GM18519 (cell line): ENCODE data around the gene PLEKHB1.
A peak's percentile ranks its signal among the peaks of the same experiment; 100 is the strongest.

ENCODE experiments used
- ATAC-seq: cut with Tn5 transposase; IDR thresholded peaks from one replicate; pipeline ENCODE4 v1.9.1; 2021; ENCODE audit warnings: mild to moderate bottlenecking, moderate library complexity; ENCODE audit not compliant: unreplicated experiment, low FRiP score

PLEKHB1 gene

DNA sequence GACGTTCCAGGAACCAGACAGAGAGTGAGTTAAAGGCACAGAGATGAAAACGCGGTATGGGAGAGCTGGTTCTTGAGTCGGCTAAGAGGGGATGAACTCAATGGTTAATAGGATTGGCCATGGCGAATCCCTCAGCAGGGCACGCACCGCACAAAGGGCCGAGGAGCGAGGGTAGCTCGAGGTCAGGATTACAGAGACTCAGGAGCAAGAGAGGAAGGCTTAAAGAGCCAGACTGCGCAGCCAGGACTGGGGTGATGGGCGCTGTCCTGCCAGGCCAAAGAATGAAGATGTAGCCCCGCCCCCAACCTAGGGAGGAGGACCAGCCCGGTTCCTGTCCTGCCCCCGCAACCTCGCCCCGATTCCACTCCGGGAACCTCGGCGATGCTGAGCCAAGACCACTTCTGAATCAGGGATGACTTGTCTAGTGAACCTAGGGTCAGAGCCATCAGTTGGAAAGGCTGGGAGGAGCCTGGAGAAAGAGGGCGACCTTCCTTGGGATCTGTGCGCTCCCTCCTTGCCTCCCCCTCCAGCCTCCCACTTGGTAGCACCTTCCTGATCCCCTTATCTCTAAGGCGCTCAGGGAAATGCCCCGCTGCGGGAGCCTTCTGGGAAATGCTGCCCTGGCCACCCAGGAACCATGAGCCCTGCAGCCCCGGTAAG, at the start of gene PLEKHB1:
PLEKHB1 (plus strand) TSS at position 610 of the 660 bp plus-strand sequence; CDS start at position 638, 28 bp downstream.
- no peak for ATAC-seq

DNA sequence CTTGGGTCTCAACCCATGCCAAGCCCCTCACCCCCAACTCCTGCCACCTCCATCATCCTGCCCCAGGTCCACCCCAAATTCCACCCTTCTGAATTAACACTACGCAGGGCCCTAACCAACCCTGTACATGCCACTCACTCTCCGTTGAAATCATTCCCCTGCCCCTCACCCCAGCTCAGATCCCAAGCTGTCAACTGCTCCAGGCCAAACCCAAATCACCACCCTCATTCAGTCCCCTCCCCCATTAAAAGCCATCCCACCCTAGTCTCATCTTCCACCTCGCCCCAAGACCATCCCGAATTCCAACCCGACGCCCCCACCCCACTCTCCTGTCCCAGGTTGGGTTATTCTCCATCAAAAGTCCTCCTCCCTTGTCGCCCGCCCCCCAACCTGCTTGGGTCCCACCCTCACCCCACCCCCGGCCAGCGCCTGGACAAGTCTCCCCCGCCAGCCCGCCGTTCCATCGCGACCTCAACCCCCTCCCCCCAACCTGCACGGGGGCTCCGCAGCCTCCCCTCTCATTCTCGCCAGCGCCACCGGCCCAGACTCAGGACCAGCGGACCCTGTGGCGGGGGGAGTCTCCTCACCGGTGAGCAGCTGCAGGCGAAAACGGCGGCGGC, 48.9 kb upstream of the PLEKHB1 start:
- no peak for ATAC-seq

GRCh38 chr11:73597956-73598718, 48.2 kb upstream of the PLEKHB1 start, which contains the start of gene FAM168A:
Gene FAM168A, minus strand, starts transcription at chr11:73598112. Its CDS starts 129,638 bp downstream, at chr11:73468474.
- peak; percentile 75 for ATAC-seq

DNA sequence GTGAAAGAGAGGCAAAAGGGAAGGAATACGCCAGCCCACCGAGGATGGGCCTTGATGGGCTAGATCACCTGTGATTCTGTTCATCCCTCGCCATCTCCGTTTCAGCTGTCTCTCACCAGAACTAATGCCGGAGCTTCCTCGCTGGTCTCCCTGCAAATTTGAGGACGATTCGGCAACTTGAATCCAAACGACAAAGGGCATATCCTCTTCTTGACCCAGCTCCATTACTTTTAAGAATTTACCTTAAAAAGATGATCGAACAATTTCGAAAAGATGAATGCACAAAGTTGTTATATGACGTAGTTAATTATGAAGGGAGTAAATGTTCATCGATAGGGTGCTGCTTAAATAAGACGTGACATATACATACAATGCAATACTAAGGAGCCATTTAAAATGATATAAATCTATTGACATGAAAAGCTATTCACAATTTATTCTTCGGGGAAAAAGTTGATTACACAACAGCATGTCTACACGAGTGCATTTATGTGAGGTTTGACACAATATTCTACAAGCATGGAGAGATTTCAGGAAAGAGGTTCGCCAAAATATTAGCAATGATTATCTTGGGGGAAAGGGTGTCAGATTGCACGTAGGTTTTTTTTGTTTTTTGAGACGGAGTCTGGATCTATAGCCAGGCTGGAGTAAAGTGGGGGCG, 47.5 kb upstream of the PLEKHB1 start:
- no peak for ATAC-seq

DNA sequence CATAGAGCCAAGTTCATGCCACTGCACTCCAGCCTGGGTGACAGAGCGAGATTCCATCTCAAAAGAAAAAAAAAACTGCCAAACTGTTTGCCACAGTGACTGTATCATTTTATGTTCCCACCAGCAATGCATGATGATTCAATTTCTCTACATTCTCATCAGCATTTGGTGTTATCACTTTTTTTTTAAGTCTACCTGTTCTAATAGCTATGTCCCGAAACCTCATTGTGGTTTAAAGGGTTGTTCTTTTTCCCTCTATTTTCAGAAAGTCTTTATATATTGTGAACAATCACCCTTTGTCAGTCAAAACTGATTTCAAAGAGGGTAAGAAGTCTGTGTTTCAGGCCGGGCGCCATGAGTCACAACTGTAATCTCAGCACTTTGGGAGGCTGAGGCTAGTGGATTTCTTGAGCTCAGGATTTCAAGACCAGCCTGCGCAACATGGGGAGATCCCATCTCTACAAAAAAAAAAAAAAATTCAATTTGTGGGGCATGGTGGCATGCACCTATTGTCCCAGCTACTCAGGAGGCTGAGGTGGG, 33.7 kb upstream of the PLEKHB1 start:
- no peak for ATAC-seq

- ATAC-seq: no peak
These were observed 31.8 kb upstream of the PLEKHB1 start for GRCh38 chr11:73614591-73614990.

DNA sequence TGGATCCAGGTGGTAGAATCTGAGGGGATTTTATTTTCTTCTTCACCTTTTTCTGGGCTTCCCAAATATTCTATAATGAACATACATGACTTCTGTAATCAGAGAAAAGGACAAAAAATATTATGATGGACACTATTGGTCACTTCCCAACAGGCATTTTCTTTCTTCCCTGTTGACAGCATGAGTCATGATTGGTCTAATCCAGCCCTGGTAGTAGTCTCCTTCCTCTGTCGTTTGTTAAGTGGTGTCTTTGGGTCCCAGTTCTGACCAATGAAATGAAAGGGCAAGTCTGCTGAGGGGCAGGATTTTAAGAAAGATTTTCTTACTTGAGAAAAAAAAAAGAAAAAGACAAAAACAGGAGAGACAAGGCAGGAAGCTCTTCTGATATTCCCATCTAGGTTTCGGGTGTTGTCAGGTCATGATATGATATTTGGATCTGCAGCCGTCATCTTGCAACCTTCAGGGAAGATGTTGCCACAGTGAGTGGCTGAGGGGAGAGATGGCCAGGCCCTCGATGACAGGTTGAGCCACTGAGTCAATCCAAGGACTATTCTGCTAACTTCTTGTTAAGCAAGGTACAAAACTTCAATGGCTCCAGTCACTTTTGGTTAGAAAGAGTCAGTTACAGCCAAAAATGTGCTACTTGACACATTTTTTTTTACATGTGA, 23.3 kb upstream of the PLEKHB1 start:
- ATAC-seq: no peak

- no peak for ATAC-seq
These were observed 22.7 kb upstream of the PLEKHB1 start for GRCh38 chr11:73623686-73624085.

DNA sequence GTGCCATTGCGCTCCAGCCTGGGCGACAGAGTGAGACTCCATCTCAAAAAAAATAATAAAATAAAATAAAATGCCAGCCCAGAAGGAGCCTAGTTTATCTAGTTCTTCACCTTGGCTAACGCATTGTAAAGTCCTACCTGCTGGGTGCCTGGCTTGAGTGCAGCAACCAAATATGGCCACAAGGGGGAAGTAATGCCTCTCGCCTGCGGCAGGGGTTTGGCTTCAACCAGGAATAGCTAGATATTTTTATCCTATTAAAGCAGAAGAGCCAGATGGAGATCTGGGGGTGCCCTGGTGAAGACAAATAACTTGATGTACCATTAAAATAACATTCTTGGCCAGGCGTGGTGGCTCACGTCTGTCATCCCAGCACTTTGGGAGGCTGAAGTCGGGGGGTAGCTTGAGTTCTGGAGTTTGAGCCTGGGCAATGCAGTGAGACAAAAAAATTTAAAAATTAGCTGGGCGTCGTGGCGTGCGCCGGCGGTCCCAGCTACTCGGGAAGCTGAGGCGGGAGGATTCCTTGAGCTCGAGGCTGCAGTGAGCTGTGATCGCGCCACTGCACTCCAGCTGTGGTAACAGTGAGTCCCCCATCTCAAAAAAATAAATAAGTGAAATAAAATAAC, 20.6 kb upstream of the PLEKHB1 start:
- ATAC-seq: no peak

DNA sequence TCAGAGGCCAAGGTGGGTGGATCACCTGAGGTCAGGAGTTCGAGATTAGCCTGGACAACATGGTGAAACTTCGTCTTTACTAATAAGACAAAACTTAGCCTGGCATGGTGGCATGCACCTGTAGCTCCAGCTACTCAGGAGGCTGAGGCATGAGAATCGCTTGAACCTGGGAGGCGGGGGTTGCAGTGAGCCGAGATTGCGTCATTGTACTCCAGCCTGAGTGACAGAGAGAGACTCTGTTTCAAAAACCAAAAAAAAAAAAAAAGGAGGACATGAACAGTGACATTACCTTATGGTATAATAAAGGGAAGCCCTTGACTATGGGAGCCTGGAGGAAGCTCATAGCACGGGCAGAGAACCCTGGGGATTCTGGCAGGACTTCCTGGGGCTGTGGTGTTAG, 16.5 kb upstream of the PLEKHB1 start:
- ATAC-seq: no peak

GRCh38 chr11:73632996-73633395, 13.4 kb upstream of the PLEKHB1 start:
- ATAC-seq: no peak

- no peak for ATAC-seq
These were observed 12.4 kb upstream of the PLEKHB1 start for GRCh38 chr11:73633999-73634398.

DNA sequence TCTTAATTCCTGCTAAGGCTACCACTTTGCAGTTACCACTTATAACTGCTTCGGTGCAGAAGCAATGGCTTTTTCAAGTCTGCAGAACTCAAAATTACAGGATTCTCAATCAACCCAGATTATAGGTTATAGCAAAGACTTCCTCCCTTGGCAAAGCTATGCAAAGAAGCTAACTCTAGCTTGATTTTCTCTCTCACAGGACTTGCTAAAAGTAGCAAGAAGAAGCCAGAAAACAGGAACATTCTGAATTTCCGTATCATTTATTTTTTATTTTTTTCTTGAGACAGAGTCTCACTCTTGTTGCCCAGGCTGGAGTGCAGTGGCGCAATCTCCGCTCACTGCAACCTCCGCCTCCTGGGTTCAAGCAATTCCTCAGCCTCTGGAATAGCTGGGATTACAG, 10.7 kb upstream of the PLEKHB1 start:
- ATAC-seq: no peak

- no peak for ATAC-seq
These were observed 10.1 kb upstream of the PLEKHB1 start for GRCh38 chr11:73636249-73636648.

DNA sequence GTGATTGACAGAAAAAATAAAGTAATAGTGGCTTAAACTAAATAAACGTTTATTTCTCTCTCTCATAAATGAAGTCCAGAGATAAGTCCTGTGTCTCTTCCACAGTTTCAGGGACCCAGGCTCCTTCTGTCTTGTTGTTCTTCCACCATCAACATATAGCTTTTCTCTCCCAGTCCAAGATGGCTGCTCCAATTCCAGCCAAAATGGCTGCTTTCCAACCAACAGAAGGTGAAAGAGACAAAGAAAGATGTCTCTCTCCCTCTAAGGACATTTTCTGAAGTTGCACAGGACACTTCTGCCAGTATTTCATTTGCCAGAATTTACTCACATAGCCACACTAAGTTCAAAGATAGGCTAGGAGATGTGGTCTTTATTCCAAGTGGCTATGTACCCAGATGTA, 9.4 kb upstream of the PLEKHB1 start:
- ATAC-seq: no peak

DNA sequence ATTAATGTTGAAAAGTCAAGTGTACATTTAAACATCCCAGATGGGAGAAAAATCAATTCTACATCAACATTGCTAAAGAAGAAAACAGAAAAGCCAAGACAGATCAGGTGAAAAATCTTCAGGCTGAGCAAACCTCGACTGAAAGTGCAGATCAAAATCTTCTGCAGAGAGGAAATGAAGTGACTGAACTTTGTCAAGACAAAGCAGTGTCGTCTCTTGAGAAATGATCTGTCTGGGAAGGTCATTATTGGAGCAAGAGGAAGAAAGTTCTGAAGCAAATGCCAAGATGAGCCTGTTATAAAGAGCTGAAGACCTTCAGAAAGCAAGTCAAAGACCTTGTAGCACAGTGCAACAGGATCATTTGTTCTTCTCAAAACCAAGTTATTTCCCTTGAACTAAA, 5.8 kb upstream of the PLEKHB1 start:
- no peak for ATAC-seq

- no peak for ATAC-seq
These were observed 4.7 kb upstream of the PLEKHB1 start for GRCh38 chr11:73641668-73642067.

- ATAC-seq: no peak
These were observed 1.0 kb upstream of the PLEKHB1 start for GRCh38 chr11:73645121-73645969.
